HUES6 (cell line): ENCODE measurements around the gene FMNL2.

Experiments
- H3K27ac ChIP-seq: 2 replicates; pipeline ENCODE4 v1.7.0; 2013; ENCODE audit warnings: low read depth, mild to moderate bottlenecking, low read length, inconsistent platforms
- H3K27me3 ChIP-seq: 2 replicates; pipeline ENCODE4 v1.6.1; 2013; ENCODE audit warnings: low read length; ENCODE audit not compliant: control insufficient read depth, insufficient read depth
- H3K36me3 ChIP-seq: 2 replicates; pipeline ENCODE4 v1.6.1; 2013; ENCODE audit warnings: low read length; ENCODE audit not compliant: control insufficient read depth, insufficient read depth
- H3K4me1 ChIP-seq: 2 replicates; pipeline ENCODE4 v1.6.1; 2013; ENCODE audit warnings: low read length; ENCODE audit not compliant: control insufficient read depth, insufficient read depth
- H3K4me3 ChIP-seq: 2 replicates; pipeline ENCODE4 v1.5.1; 2013; ENCODE audit warnings: low read depth, low read length
- H3K9ac ChIP-seq: one replicate; pipeline ENCODE4 v1.6.1; 2013; ENCODE audit warnings: mild to moderate bottlenecking, low read length
- H3K9me3 ChIP-seq: 2 replicates; pipeline ENCODE4 v1.6.1; 2013; ENCODE audit warnings: low read depth, low read length; ENCODE audit not compliant: control insufficient read depth, insufficient read depth

The FMNL2 gene

DNA sequence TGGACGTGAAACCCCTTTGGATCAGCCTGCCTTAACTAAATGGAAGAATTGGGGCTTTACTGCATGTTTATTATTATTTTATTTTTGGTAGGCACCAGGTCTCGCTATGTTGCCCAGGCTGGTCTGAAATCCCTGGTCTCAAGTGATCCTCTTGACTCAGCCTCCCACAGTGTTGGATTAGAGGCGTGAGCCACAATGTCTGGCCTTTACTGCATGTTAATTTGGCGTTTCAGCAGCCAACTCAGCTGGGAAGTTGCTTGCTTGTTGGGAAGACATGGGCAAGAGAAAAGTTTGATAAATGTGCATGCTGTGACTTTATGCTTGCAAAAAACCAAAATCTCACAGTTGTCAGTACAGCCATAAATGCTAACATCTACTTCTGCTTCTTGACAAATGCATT lies 105.1 kb downstream of the FMNL2 start:
- H3K36me3 ChIP-seq: no peaks in the 10 kb centered on the region
- H3K4me3 ChIP-seq: no peak overlapping the region
- H3K9ac ChIP-seq: no peak overlapping the region
- H3K9me3 ChIP-seq: no peaks in the 10 kb centered on the region
- peaks cover 36% of the 10 kb centered on the region for H3K4me1 ChIP-seq
- no peaks in the 10 kb centered on the region for H3K27me3 ChIP-seq
- H3K27ac ChIP-seq: no peak overlapping the region

DNA sequence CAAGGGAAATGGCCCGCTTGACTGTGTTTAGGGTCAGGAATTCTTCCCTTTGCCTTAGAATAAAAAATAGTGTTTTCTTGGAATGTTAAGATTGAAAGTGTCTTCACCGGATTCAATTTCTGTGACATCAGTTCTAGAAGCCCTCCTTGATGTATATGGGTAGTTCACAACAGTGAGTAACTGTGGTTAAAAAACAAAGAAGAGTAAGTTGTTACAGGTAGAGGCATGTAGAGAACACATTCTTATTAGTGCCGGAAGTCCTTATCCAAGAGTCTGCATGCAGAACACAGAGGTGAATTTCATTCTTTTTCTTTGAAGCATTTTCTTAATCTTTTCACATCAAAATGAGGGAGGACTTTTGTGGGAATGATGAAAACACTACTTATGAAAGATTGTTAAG lies 105.5 kb downstream of the FMNL2 start:
- H3K9ac ChIP-seq: no peak overlapping the region
- H3K9me3 ChIP-seq: no peaks in the 10 kb centered on the region
- no peak overlapping the region for H3K27ac ChIP-seq
- no peaks in the 10 kb centered on the region for H3K27me3 ChIP-seq
- H3K4me3 ChIP-seq: no peak overlapping the region
- peaks cover 40% of the 10 kb centered on the region for H3K4me1 ChIP-seq
- no peaks in the 10 kb centered on the region for H3K36me3 ChIP-seq

DNA sequence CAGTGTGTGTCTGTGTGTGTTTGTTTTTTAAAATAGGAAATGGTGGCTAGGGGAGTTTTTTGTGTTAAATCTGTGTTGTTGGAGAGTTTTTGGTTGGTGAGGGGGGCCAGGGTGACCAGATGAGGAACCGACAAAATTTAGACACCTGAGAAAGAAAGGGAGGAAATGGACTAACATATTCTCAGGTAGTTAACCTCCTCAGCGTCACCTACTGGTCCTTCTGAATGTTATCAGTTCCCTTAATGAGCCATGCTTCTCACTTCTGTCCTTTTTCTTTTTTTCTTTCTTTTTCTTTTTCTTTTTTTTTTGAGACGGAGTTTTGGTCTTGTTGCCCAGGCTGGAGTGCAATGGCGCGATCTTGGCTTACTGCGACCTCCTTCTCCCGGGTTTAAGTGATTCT lies 107.0 kb downstream of the FMNL2 start:
- no peaks in the 10 kb centered on the region for H3K36me3 ChIP-seq
- H3K4me1 ChIP-seq: peaks cover 48% of the 10 kb centered on the region
- H3K9ac ChIP-seq: no peak overlapping the region
- no peaks in the 10 kb centered on the region for H3K9me3 ChIP-seq
- H3K27ac ChIP-seq: no peak overlapping the region
- H3K27me3 ChIP-seq: no peaks in the 10 kb centered on the region
- no peak overlapping the region for H3K4me3 ChIP-seq

- H3K27me3 ChIP-seq: no peaks in the 10 kb centered on the region
- no peaks in the 10 kb centered on the region for H3K36me3 ChIP-seq
- peaks cover 41% of the 10 kb centered on the region for H3K4me1 ChIP-seq
- no peak overlapping the region for H3K27ac ChIP-seq
- H3K4me3 ChIP-seq: no peak overlapping the region
- no peak overlapping the region for H3K9ac ChIP-seq
- H3K9me3 ChIP-seq: no peaks in the 10 kb centered on the region
Measured at GRCh38 chr2:152443771-152444170, 108.8 kb downstream of the FMNL2 start.

- H3K36me3 ChIP-seq: no peaks in the 10 kb centered on the region
- H3K4me1 ChIP-seq: peaks cover 43% of the 10 kb centered on the region
- H3K9ac ChIP-seq: no peak overlapping the region
- H3K9me3 ChIP-seq: no peaks in the 10 kb centered on the region
- H3K27ac ChIP-seq: no peak overlapping the region
- H3K27me3 ChIP-seq: no peaks in the 10 kb centered on the region
- H3K4me3 ChIP-seq: no peak overlapping the region
Measured at GRCh38 chr2:152444448-152444847, 109.5 kb downstream of the FMNL2 start.

DNA sequence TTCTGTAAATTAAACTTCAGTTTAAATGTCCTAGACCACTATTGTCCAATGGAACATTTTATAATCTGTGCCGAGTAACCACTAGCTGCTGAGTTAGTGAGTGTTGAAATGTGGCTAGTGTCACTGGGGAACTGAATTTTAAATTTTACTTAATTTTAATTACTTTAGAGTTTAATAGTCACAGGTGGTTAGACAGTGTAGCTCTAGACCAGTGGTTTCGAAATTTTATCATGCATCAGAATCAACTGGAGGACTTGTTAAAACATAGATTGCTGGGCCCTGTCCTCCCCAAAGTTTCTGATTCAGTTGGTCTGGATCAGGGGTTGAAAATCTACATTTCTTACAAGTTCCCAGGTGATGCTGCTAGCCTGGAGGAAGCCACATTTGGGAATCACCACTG lies 110.4 kb downstream of the FMNL2 start:
- no peaks in the 10 kb centered on the region for H3K9me3 ChIP-seq
- no peaks in the 10 kb centered on the region for H3K27me3 ChIP-seq
- H3K4me3 ChIP-seq: no peak overlapping the region
- H3K9ac ChIP-seq: no peak overlapping the region
- peaks cover 43% of the 10 kb centered on the region for H3K4me1 ChIP-seq
- no peak overlapping the region for H3K27ac ChIP-seq
- H3K36me3 ChIP-seq: no peaks in the 10 kb centered on the region

GRCh38 chr2:152445791-152446201 lies 110.8 kb downstream of the FMNL2 start:
- Histone ChIP-seq H3K4me3 (no peak overlapping the region), H3K4me1 (peaks cover 46% of the 10 kb centered on the region), H3K9me3 (no peaks in the 10 kb centered on the region), H3K9ac (no peak overlapping the region), H3K36me3 (no peaks in the 10 kb centered on the region), H3K27ac (no peak overlapping the region), H3K27me3 (no peaks in the 10 kb centered on the region)

- Histone ChIP-seq H3K9ac (no peak overlapping the region), H3K9me3 (no peaks in the 10 kb centered on the region), H3K27me3 (no peaks in the 10 kb centered on the region), H3K4me3 (no peak overlapping the region), H3K4me1 (peaks cover 46% of the 10 kb centered on the region), H3K36me3 (no peaks in the 10 kb centered on the region), H3K27ac (no peak overlapping the region)
Measured at GRCh38 chr2:152446213-152446612, 111.2 kb downstream of the FMNL2 start.

GRCh38 chr2:152447897-152448296 lies 112.9 kb downstream of the FMNL2 start:
- Histone ChIP-seq H3K36me3 (no peaks in the 10 kb centered on the region), H3K9me3 (no peaks in the 10 kb centered on the region), H3K4me1 (peaks cover 60% of the 10 kb centered on the region), H3K9ac (no peak overlapping the region), H3K27ac (no peak overlapping the region), H3K27me3 (no peaks in the 10 kb centered on the region), H3K4me3 (no peak overlapping the region)

GRCh38 chr2:152448606-152449005 lies 113.6 kb downstream of the FMNL2 start:
- Histone ChIP-seq H3K4me3 (no peak overlapping the region), H3K4me1 (peaks cover 66% of the 10 kb centered on the region), H3K27me3 (no peaks in the 10 kb centered on the region), H3K27ac (no peak overlapping the region), H3K9me3 (no peaks in the 10 kb centered on the region), H3K9ac (no peak overlapping the region), H3K36me3 (no peaks in the 10 kb centered on the region)

- Histone ChIP-seq H3K36me3 (no peaks in the 10 kb centered on the region), H3K9me3 (no peaks in the 10 kb centered on the region), H3K4me3 (no peak overlapping the region), H3K9ac (no peak overlapping the region), H3K4me1 (peaks cover 73% of the 10 kb centered on the region), H3K27me3 (no peaks in the 10 kb centered on the region), H3K27ac (no peak overlapping the region)
Measured at GRCh38 chr2:152449578-152449977, 114.6 kb downstream of the FMNL2 start.

DNA sequence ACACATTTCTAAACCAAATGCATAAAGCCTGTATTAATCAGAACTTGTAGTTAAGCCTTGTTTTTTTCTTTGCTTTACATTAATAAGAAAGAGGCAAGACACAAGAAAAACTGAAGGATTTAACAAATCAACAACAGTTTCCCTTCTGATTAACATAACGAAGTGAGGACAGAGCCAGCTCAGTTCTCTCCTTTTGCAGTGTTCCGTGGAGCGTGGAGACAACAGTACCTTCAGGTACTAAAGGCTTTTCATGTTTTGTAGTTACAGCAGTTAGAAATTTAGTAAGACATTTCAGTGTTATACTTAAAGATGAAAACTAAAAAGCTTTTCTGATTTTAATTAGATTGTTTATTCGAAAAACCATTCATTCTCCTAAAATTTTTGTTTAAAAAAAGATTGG lies 115.2 kb downstream of the FMNL2 start:
- H3K4me1 ChIP-seq: peaks cover 74% of the 10 kb centered on the region
- no peaks in the 10 kb centered on the region for H3K36me3 ChIP-seq
- H3K9ac ChIP-seq: no peak overlapping the region
- no peaks in the 10 kb centered on the region for H3K27me3 ChIP-seq
- H3K27ac ChIP-seq: no peak overlapping the region
- H3K9me3 ChIP-seq: no peaks in the 10 kb centered on the region
- H3K4me3 ChIP-seq: no peak overlapping the region
